AG04450 (cell line): ENCODE data around the gene XXYLT1. TPM values are rescaled to one million over a fixed set of nuclear protein-coding genes. Genes with fewer than 3 reads are reported as not detected.

Experiments
- CTCF ChIA-PET: fragments of 300-600, 350-600 bp; formaldehyde crosslinking; extraction: SDS; loops from one replicate; lab custom pipeline; 2022; ENCODE audit warnings: antibody characterized with exemption, inconsistent platforms; lab: Charles Lee
- POLR2A ChIA-PET: fragments of 350-600 bp; formaldehyde crosslinking; extraction: SDS; loops from one replicate; lab custom pipeline; 2021; ENCODE audit warnings: antibody characterized with exemption, inconsistent platforms; lab: Yijun Ruan, JAX
- DNase-seq: peaks from one replicate; pipeline ENCODE4 v3.0.0-alpha.2; 2011; ENCODE audit warnings: low read depth, low spot score
- H3K27ac ChIP-seq: one replicate; pipeline ENCODE4 v1.5.1; 2012; ENCODE audit warnings: low read depth, low read length, control low read depth
- H3K27me3 ChIP-seq: one replicate; pipeline ENCODE4 v1.6.0; 2012; ENCODE audit warnings: low read length; ENCODE audit not compliant: control insufficient read depth, insufficient read depth
- H3K4me3 ChIP-seq: 2 replicates; pipeline ENCODE4 v1.5.1; 2011; ENCODE audit warnings: mild to moderate bottlenecking, low read depth, low read length, control low read depth
- H3K9me3 ChIP-seq: 2 replicates; pipeline ENCODE4 v1.5.1; 2012; ENCODE audit warnings: low read length; ENCODE audit not compliant: control insufficient read depth, insufficient read depth
- CTCF ChIP-seq: IDR thresholded peaks from 2 replicates; pipeline ENCODE4 v1.5.1; 2011; ENCODE audit warnings: low read depth, low read length, control low read depth, inconsistent platforms
- polyA plus RNA-seq: library from polyadenylated mRNA; depleted of rRNA; stranded (reverse); fragments of >200 nt; gene quantifications from 2 replicates; pipeline ENCODE4 v1.2.3, GENCODE V29; 2011

The XXYLT1 gene
- polyA plus RNA-seq, 1 experiment = 16.5 TPM

- Histone ChIP-seq H3K27ac (no peak overlapping the region), H3K27me3 (peaks cover under 1% of the 10 kb centered on the region), H3K9me3 (no peaks in the 10 kb centered on the region; the same call in 1 of the 2 replicates), H3K4me3 (no peak overlapping the region)
- no peak for DNase-seq
- ChIA-PET POLR2A (no interaction called here), CTCF (no interaction called here)
- TF ChIP-seq CTCF = no peak
These were observed 204.5 kb downstream of the XXYLT1 start for GRCh38 chr3:195066441-195066841.

- no peak for DNase-seq
- H3K27me3 ChIP-seq = peaks cover 4% of the 10 kb centered on the region
- TF ChIP-seq CTCF = no peak
- POLR2A ChIA-PET = no interaction called here
- no peaks in the 10 kb centered on the region; the same call in 1 of the 2 replicates for H3K9me3 ChIP-seq
- no peak overlapping the region for H3K27ac ChIP-seq
- CTCF ChIA-PET = no interaction called here
- H3K4me3 ChIP-seq = no peak overlapping the region
These were observed 205.1 kb downstream of the XXYLT1 start for GRCh38 chr3:195065864-195066185.

- POLR2A ChIA-PET = no interaction called here
- H3K9me3 ChIP-seq = no peaks in the 10 kb centered on the region; the same call in 1 of the 2 replicates
- peaks cover 9% of the 10 kb centered on the region for H3K27me3 ChIP-seq
- H3K4me3 ChIP-seq = no peak overlapping the region
- no peak overlapping the region for H3K27ac ChIP-seq
- no peak for TF ChIP-seq CTCF
- CTCF ChIA-PET = no interaction called here
- DNase-seq = no peak
These were observed 205.7 kb downstream of the XXYLT1 start for GRCh38 chr3:195065142-195065863.

- CTCF ChIA-PET = interaction anchor here (0.9 kb wide), 1 partner anchor 382 kb away, joined by 3 read pairs; no protein-coding TSS in a partner anchor
- TF ChIP-seq CTCF = no peak
- peak; percentile 26 for DNase-seq
- Histone ChIP-seq H3K27ac (no peak overlapping the region), H3K4me3 (no peak overlapping the region), H3K9me3 (no peaks in the 10 kb centered on the region; the same call in 1 of the 2 replicates), H3K27me3 (peaks cover 10% of the 10 kb centered on the region)
- POLR2A ChIA-PET = no interaction called here
These were observed 206.5 kb downstream of the XXYLT1 start for GRCh38 chr3:195064300-195064931.

- ChIA-PET POLR2A (no interaction called here), CTCF (interaction anchor here (0.9 kb wide), 1 partner anchor 381 kb away, joined by 3 read pairs; no protein-coding TSS in a partner anchor)
- TF ChIP-seq CTCF = no peak
- H3K27ac ChIP-seq = no peak overlapping the region
- H3K4me3 ChIP-seq = no peak overlapping the region
- no peaks in the 10 kb centered on the region; the same call in 1 of the 2 replicates for H3K9me3 ChIP-seq
- no peak for DNase-seq
- H3K27me3 ChIP-seq = peaks cover 14% of the 10 kb centered on the region
These were observed 207.3 kb downstream of the XXYLT1 start for GRCh38 chr3:195063581-195064193.
